HG02885 (cell line): ENCODE data around the gene ARNT2.

Experiments
- ATAC-seq: cut with Tn5 transposase; IDR thresholded peaks from one replicate; pipeline ENCODE4 v1.9.1; 2021; ENCODE audit warnings: mild to moderate bottlenecking; ENCODE audit not compliant: unreplicated experiment, poor library complexity

ARNT2 gene

DNA sequence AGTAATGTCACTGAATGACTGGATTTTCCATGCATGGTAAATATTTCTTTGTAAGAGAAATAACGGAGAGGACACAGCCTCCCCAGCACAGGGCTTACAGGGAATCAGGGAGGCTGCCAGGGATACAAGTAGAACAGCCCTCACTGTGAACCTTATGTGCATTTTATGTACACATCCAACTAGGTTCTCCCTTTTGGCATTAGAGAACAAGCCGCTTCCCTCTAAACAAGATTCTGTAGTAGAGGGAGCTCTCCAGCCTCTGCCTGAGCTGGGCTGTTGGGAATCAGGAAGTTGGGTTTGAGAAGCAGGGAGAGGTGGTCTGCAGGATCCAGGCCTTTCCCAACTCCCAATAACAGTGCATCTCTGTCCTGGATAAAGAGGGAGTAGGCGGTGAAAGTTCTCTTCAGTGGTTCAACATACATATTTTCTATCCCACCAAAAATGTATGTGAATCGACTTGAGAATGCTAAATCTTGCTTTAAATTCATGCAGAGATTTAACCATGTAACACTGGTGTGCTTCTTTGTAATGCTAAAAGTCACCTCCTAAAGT lies 83.7 kb downstream of the ARNT2 start:
- ATAC-seq, result no peak

DNA sequence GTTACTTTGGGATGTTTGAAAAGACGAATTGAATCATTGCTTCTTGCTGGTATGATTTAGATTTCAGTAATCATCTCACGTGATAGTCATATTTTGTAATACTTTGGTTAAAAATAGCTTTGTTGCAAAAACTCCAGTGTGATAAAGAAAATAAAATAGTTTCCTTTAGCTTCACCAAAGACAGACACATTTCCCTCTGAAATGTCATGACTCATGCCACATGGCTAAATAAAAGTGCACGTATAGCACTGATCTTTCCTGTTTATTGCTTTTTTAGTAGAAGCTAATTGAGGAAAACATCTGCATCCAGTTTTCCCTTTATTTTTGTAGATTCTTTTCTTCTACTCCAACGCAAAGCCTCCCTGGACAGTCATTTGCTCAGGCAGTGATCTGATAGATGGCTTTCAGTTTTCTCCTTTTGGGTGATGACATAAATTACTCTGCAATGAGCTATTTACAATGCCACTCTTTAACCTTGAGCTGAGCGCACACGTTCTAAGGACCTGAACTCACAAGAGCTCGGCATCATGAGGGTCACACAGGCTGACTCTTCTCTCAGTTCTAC lies 84.9 kb downstream of the ARNT2 start:
- ATAC-seq, result no peak

DNA sequence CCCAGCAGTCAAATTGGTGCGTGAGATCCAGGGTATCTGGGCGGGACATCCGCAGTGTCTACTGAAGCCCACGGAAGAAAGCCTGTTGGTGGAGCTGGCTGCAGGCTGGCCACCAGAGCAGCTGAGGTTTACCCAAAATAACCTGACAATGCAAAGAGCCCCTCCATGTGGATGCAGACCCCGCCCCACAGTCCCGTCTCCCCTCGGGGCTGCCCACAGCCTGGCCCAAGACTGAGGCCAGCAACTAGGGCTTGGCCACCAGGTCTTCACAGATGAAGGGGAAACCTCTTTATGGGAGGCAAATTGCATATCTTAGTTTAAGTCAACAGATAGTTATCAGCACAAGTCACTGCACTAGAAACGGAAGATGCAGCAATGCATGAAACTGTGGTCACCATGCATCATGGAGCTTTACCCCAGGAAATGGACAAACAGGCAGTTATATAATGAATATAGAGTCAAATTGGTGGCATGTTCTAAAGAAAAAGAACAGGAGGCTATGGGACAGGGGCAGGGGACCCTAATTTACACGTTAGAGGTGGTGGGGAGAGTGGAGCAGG lies 86.3 kb downstream of the ARNT2 start:
- no peak for ATAC-seq

DNA sequence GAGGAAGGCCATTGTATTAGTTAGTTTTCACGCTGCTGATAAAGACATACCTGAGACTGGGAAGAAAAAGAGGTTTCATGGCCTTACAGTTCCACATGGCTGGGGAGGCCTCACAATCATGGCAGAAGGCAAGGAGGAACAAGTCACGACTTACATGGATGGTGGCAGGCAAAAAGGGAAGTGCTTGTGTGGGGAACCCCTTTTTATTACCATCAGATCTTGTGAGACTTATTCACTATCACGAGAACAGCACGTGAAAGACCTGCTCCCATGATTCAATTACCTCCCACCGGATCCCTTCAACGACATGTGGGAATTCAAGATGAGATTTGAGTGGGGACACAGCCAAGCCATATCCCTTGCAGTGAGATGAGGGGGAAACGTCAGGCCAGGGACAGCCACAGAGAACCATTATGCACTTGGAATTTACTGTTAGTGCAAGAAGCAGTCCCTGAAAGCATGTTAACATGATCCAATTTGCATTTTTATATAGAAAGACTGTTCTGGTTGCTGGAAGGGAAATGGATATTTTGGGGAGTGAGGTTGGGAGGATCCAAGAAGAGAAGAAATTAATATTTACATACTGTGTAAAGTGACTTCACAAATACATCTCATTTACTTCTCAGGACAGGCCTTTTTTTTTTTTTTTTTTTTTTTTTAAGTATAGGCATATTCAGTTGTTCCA lies 87.1 kb downstream of the ARNT2 start:
- no peak for ATAC-seq

DNA sequence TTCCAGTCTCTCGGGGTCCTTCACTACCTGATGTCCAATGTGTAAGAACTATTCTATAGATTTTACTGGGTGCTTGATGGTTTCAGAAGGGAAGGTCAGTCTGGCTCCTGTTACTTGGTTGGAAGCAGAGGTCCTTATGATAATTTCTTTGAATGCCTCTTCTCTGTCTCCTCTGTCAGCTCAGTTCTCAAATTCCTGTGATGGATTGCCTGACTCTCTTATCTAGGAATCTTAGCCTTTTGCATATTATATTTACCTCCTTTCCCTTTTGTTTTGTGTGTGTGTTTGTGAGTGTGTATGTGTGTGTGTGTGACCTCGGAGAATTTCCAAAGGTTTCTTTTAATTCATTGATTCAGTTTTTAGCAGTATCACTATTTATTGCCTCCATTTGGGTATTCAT lies 88.2 kb downstream of the ARNT2 start:
- no peak for ATAC-seq

DNA sequence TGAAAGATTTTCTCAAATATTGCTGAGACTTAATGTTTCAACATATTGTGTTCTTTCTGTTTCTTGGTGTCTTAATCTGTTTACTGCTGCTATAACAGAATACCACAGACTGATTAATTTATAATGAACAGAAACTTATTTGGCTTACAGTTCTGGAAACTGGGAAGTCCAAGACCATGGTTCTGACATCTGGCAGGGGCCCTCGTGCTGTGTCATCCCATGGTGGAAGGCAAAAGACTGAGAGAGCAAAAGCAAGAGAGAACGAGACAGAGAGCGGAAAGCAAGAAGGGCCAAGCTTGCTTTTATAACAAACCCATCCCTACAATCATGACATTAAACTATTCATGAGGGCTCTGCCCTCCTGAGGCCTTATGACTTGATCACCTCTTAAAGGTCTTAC lies 88.7 kb downstream of the ARNT2 start:
- ATAC-seq, result no peak

DNA sequence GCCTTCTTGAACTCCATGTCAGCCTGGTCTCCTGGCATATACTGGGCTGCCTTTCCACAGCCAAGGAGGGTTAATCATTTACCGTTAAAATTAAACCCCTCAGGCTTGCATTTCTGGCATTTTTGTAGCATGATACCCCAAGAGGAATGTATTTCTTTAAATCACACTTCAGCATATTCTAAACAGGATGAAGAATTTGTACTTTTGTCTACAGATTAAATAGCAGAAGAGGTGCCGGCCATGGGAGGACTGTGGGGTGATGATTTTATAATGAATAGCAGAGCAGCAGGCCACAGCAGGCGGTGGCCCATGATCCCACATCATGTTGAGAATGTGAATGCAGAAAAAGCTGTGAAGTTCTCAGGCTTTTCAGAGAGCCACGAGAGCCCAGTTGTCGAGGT lies 90.2 kb downstream of the ARNT2 start:
- no peak for ATAC-seq

DNA sequence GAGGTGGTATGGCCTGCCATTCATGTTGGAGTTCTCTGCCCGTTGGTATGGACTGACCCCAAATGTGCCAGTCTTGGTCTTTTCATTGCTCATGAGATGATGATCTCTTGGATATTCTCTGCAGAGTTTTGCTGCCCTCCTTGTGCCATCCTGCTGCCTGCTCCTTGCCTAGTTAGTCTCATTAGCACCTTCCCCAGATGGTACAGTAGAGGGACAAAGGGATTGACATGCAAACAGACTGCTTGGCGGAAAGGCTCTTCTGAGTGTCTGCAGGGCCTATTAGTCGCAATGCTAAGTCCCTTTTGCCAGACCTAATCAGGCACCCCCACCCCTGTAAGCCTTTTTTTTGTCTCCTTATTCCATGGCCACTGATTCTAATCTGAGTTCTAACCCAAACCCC lies 90.6 kb downstream of the ARNT2 start:
- no peak for ATAC-seq

DNA sequence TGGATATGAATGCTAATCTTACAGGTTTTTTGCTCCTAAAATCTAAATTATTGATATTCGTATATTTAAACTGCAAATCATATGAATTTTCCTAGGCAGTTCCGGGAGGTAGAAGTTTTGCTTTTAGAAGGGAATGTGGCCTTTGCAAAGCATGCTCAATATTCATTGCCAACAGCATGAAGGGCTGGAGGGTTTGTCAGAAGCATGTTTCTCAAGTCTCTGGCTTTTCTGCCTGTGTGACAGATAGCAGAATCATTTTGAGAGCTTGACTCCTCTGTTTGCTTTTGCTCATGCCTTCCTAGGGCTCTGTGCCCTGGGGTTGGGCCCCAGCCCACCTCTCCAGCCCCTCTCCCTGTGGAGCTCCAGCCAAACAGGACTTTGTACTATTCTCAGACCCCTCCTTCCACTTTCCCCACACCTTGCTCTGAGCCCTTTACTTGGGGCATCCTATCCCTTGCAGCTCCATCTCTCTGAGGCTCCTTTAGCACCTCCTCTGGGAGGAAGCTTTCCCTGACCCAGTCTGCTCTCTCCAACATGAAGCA lies 91.3 kb downstream of the ARNT2 start:
- no peak for ATAC-seq

DNA sequence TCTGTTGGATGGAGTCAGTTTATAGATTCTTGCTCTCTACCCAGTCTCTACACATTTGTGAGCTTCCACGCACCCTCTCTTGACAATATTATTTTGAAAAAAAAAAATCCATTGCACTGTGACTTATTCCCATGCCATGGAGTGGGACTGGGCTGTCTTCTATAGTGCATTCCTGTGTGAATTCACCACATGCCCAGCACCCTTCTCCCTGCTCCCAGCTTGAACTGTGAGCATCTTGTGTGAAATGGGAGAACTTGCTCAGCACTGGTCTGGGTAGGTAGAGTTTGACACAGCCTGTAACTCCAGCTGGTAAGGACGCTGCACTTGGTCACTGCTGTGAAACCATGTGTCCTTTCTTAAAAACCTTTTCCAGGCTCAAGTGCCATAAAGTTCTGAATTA lies 91.9 kb downstream of the ARNT2 start:
- ATAC-seq, result no peak

DNA sequence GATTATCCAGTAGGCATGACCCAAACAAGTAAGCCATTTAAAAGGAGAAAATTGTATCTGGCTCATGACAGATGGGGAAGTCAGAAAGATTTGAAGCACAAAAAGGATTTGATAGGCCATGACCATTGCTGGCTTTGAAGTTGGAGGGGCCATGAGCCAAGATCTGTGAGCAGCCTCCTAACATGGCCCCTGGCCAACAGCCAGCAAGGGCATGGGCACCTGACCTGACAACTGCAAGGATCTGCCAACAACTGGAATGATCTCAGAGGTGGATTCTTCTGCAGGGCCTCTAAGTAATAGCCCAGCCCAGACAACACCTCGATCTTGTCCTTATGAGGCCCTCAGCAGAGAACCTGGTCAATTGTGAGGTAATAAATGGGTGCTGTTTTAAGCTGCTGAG lies 93.0 kb downstream of the ARNT2 start:
- ATAC-seq, result no peak

DNA sequence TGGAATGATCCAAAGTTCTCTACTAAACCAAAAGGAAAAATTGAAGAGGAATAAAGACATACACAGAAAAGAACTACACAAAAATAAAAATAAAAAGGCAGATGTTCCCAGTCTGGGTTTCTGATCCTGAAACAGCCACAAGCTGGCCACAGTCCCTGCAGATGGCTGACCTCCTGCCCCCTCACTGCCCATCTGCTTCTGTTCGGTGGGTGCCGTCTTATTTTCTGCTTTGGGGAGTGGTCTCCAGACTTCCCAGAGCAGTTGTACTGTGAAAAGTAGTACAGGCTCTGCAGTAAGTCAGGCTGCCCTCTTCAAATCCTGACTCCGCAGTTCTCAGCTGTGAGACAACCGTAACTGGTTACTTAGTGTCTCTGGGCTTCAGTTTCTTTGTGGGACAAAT lies 94.5 kb downstream of the ARNT2 start:
- ATAC-seq, result no peak

DNA sequence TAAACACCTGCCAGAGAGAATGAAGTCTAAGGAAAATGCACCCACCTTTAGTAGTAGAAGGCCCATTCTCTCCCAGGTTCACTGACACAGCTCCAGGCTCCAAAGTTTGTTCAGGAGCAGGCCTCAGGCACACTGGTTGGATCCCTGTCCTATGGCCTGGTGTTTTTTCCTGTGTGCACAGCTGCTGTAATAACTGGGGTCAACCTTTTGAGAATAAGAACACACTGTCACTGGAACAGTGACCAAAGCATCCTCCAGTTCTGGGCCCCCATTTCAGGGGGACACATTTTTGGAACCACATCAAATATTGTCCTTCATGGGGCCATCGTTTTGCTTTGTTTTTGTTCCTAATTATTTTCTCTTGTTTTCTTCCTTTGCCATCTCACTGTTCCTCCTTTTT lies 95.8 kb downstream of the ARNT2 start:
- no peak for ATAC-seq

DNA sequence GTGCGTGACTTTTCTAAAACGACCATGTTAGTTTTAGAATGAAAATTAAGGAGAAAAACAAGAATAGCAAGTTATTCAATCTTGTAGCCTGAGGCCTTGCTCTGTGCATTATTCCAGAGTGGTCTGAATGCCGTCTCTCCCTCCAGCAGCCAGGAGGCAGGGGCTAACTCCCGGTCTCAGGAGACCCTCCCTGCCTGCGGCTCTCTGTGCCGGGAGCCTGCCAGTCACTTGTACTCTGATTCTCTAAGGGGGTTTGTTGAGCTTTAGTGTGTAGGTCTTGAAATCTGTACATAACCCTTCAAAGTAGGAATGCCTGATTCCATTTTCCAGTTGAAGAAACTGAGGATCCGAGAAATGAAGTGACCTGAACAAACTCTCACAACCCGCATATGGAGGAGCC lies 97.3 kb downstream of the ARNT2 start:
- ATAC-seq, result no peak

DNA sequence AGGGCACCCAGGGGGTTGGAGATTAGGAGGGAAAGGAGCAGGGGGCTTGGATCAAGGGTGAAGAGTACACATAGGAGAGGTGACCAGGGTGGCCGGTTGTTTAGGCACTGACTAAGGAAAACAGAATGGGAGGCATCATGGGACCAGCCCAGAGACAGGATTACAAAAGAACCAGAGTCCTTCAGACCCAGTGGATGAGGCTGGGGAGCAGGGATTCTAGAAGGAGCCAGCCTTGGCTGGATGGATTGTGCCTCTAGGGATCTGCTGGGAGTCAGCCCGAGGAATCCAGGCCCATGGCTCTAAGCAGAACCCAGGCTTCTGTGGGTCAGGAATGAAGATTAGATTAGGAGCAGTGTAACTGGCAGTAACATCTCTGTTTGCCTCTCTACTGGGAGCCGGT lies 98.6 kb downstream of the ARNT2 start:
- ATAC-seq, result no peak

DNA sequence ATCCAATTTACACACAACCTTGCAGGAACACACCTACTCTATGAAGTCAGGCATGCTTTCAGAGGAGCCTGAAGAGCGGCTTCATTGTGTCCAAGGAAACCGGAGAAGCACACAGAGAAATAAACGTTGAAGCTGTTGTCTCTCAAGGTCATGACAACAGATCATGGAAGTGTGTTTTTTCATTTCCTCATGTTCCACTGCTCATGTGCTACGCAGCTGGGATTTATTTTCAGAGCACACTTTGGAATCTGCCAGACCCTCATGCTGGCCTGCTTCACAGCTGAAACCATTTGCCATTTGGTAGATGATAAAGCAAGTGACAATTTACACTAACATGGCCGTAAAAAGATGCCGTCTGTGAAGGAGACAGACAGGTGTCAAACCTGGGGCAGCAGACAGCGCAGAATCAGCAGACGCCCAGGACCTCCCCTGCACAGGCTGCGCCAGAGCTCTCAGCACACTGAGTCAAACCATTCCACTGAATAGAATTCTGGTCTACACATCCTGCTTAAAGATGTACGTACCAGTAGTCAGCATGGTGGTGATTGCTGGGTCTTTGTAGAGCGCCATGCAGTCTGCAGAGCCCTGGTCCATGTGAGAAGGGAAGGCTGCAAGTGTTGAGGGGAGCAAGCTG lies 99.3 kb downstream of the ARNT2 start:
- ATAC-seq, result no peak

DNA sequence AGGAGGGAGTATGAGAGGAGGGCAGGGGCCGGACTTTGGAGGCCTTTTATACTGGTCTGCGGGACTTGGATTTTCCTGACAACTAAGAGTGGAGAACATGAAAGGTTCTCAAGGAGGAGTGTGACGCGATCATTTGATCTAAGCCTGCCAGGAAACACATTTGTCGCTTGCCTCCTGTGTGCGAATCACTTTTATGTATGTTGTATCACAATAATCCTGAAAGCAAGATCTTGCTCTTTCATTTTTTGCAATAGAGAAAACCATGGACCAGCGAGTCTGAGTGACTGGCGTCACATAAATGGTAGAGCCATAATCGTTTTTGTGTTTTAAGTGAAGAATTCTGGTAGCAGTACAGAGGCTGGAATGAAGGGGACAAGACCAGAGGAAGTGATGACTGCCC lies 100.7 kb downstream of the ARNT2 start:
- ATAC-seq, result no peak

DNA sequence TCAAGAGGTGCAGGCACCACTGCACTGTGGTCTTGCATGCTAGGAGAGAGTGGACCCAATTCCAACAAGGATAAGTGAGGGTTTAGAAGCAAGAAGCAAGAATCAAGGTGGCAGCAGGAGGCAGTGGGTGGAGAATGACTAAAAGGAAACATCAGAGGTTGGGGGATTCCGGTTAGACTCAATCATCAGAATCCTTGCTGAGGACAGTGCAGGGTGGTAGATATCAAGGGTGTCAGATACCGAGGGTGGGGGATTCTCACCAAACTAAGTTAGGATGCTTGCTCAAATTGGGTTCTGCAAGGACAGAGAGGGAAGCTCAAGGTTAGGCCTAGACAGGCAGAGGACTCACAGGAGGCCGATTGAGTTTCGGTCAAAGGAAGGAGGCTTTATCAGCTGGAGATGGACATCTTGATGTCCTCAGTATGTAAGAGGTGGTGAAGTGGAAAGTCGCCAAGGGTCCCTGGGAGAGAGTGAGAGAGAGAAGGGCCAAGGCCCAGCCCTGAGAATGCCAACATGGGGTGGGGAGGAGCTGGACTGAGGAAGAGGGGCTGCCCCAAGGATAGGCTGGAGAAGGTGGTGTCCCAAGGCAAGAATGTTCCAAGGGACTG lies 102.2 kb downstream of the ARNT2 start:
- no peak for ATAC-seq

DNA sequence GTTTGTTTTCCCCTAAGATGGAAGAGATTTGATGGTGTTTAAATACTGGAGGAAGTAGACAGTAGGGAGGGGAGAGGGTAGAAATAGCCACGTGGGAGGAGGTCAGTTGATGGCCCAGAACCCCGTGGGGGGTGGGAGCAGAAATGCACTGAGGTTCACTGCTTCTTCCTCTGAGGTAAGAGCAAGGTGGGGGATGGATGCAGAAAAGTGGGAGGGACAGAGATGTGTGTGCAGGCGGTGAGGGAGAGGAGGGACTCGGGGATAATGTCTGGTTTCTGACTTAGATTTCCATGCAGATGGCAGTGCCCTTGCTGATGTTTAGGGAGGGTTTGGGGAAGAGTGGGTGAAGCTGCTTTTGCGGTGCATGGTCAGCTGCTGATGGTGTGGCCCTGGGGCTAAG lies 102.9 kb downstream of the ARNT2 start:
- ATAC-seq, result no peak

DNA sequence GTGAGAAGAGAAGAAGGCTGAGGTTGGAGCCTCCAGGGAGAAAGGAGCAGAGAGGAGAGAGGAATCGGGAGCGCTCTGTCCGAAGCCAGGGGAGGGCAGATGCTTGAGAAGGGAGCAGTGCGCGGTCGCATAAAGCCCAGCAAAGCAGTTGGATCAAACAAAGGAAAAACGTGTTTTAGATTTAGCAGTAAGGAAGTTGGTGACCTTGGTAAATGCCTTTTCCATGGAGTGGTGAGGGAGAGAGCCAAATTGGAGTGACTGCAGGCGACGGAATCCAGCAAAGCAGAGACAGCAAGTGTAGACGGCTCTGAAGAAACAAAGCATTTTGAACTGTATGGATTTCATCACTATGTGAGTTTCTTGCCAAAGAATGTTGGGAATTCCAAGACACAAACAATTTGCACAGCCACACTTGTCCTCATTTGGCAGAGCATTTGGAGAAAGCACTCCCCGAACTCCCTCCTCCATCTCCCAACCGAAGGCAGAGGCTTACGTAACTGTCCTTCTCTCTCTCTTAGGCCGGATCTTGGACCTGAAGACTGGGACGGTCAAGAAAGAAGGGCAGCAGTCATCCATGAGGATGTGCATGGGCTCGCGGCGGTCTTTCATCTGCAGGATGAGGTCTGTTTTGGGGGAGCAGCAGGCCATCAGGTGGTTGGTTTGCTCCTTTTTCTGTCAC lies 103.6 kb downstream of the ARNT2 start:
- ATAC-seq, result no peak
